ENCODE data around the gene NACC2. TPM values are rescaled to one million over a fixed set of nuclear protein-coding genes. Genes with fewer than 3 reads are reported as not detected.

The NACC2 gene
- total and polyA plus RNA-seq, 9 of the 15 experiments (the other 6 are each of a cell fraction or from before 2014, with no cell fraction given): 0.70 to 25.1 (median 5.6) TPM

DNA sequence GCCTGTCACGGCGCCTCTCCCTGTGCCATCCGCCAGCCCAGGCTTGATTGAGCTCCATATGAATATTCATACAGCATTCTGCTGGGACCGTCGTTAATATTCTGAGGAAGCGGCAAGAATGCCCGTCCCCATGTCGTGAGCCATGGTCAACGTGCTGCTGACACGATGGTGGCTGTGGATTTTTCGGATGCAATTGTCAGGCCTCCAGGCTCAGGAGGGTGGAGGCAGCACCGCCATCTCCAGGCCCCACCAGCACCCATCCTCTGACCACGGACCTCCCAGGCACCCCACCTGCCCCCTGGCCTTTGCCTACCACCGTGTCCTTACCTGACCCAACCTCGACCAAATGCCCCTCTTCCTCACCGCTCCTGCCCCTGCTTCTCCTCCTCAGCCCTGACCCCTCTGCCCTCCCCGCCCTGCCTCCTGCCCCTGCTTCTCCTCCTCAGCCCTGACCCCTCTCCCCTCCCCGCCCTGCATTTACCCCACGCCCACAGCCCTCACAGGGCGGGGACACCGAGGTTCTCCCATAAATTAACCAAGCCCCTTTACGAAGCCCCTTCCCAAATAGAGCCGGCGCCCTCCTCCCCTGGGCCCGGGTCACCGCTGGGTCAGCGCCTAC lies 13.7 kb upstream of the NACC2 start (continued):
- TF ChIP-seq, protein P1, sequence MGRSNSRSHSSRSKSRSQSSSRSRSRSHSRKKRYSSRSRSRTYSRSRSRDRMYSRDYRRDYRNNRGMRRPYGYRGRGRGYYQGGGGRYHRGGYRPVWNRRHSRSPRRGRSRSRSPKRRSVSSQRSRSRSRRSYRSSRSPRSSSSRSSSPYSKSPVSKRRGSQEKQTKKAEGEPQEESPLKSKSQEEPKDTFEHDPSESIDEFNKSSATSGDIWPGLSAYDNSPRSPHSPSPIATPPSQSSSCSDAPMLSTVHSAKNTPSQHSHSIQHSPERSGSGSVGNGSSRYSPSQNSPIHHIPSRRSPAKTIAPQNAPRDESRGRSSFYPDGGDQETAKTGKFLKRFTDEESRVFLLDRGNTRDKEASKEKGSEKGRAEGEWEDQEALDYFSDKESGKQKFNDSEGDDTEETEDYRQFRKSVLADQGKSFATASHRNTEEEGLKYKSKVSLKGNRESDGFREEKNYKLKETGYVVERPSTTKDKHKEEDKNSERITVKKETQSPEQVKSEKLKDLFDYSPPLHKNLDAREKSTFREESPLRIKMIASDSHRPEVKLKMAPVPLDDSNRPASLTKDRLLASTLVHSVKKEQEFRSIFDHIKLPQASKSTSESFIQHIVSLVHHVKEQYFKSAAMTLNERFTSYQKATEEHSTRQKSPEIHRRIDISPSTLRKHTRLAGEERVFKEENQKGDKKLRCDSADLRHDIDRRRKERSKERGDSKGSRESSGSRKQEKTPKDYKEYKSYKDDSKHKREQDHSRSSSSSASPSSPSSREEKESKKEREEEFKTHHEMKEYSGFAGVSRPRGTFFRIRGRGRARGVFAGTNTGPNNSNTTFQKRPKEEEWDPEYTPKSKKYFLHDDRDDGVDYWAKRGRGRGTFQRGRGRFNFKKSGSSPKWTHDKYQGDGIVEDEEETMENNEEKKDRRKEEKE (IDR thresholded peaks at IDR 0.05; ENCODE audit: borderline replicate concordance in 1 of 2, control insufficient read depth in 1 of 2, low read depth in 2 of 2, low read length in 1 of 2): no peak
- no peak for TF ChIP-seq JUND (IDR thresholded peaks at IDR 0.05; ENCODE audit: borderline replicate concordance, low read depth, low read length)
- TF ChIP-seq JUND (tag; IDR thresholded peaks at IDR 0.05; ENCODE audit: borderline replicate concordance, low read depth, low read length): 0 out of 3 replicates have a peak, but pooled peaks have one; percentile 2
- no peak for TF ChIP-seq CBX8 (IDR thresholded peaks at IDR 0.05; ENCODE audit: borderline replicate concordance, extremely low read depth, low read depth, low read length, poor library complexity, severe bottlenecking)
- no peak for TF ChIP-seq SRF (CRISPR knock-in tag; IDR thresholded peaks at IDR 0.05)
- no peak for TF ChIP-seq RAD21 (CRISPR knock-in tag; conservative IDR thresholded peaks at IDR 0.05 in 1 of 2, IDR thresholded peaks at IDR 0.05 in 1 of 2)
- TF ChIP-seq, protein P2, sequence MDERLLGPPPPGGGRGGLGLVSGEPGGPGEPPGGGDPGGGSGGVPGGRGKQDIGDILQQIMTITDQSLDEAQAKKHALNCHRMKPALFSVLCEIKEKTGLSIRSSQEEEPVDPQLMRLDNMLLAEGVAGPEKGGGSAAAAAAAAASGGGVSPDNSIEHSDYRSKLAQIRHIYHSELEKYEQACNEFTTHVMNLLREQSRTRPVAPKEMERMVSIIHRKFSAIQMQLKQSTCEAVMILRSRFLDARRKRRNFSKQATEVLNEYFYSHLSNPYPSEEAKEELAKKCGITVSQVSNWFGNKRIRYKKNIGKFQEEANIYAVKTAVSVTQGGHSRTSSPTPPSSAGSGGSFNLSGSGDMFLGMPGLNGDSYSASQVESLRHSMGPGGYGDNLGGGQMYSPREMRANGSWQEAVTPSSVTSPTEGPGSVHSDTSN (CRISPR knock-in tag; IDR thresholded peaks at IDR 0.05; ENCODE audit: low read depth): no peak
- TF ChIP-seq, protein P2 (tag; conservative IDR thresholded peaks at IDR 0.05; ENCODE audit: low read depth): 0 out of 2 replicates have a peak, but pooled peaks have one; percentile 2
- TF ChIP-seq MLLT1 (IDR thresholded peaks at IDR 0.05): peak in 1 of 2 experiments; percentile 93; a peak in 2 of 4 replicates
- no peak for TF ChIP-seq SP2 (IDR thresholded peaks at IDR 0.05; ENCODE audit: extremely low read depth, low read depth, low read length, poor library complexity, severe bottlenecking)
- no peak for TF ChIP-seq ZNF23 (CRISPR knock-in tag; IDR thresholded peaks at IDR 0.05)
- no peak for TF ChIP-seq TSHZ1 (CRISPR knock-in tag; IDR thresholded peaks at IDR 0.05)
- 0 out of 2 replicates have a peak, but pooled peaks have one; percentile 20 for TF ChIP-seq RBM14 (IDR thresholded peaks at IDR 0.05; ENCODE audit: borderline replicate concordance, insufficient read depth, low read depth, low read length)
- no peak for TF ChIP-seq ZNF830 (CRISPR knock-in tag; IDR thresholded peaks at IDR 0.05)

Measured in K562 (cell line).